NCI-H1930 (cell line): ENCODE results near the gene GPR155.
"Not testable (repeated sequence)": the region's sequence is repeated elsewhere in the genome, so short reads cannot be mapped to it uniquely, and the experiment has no call there.

ENCODE experiments used
- DNase-seq, 2 experiments: peaks; one replicate each; lab custom pipeline; 2025; lab: John Stamatoyannopoulos, UW

GPR155 gene

GRCh38 chr2:174438146-174438886 lies 48.5 kb downstream of the GPR155 start:
- DNase-seq = no peak

- DNase-seq = no peak
These were observed 50.5 kb downstream of the GPR155 start for GRCh38 chr2:174436351-174436750.

DNA sequence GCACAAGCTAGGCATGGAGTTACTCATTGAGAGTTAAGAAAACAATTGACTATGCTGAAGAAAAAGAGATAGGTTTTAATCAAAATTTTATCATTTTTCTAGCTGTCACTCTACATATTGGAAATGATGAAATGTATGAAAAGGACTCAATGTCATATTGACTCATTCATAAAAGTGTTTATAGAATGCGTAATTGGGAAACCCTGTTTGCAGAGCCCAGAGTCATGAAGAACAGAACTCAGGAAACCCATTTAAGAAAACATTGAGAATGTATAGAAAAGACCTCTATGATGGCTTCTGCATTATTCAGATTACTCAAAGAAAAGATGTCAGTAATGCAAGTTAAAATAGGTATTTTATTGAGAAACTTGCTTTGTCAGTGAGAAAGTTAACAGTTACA lies 54.9 kb downstream of the GPR155 start:
- DNase-seq = no peak

GRCh38 chr2:174430066-174430465 lies 56.8 kb downstream of the GPR155 start:
- DNase-seq = no peak

- no peak for DNase-seq
These were observed 58.6 kb downstream of the GPR155 start for GRCh38 chr2:174428214-174428613.

DNA sequence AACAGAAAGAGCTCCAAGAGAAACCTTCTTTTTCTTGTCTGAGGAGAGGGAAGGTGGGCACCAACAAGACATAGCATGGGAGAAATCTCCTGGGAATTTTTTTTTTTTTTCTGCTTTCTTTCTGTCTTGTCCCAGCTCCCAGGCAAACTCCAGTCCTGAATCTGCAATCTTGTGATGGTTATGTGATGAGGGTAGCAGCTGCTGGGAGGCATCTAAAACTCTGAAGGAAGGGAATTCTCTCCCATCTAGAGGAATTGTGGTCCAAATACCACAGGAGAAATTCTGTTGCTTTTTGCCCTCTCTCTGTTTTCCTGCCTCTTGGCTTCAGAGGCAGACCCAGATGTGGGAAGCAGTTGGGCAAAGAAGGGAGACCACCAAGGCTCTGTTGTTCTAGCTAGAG lies 74.6 kb downstream of the GPR155 start:
- DNase-seq = no peak

- not testable (repeated sequence) for DNase-seq
These were observed 76.8 kb downstream of the GPR155 start for GRCh38 chr2:174410039-174410438.

DNA sequence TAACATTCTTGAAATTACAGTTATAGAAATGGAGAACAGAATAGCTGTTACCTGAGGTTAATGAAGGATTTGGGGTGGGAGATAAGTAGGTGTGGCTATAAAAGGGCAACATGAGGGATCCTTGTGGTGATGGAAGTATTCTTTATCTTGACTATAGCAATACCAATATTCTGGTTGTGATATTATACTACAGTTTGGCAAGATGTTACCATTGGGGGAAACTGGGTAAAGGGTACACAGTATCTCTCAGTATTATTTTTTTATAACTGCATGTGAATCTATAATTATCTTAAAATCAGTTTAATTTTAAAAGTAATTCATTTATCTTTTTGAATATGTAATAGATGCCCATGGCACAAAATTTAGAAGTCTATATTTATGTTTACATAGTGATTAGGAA lies 83.2 kb downstream of the GPR155 start:
- DNase-seq = no peak

GRCh38 chr2:174400853-174401252 lies 86.0 kb downstream of the GPR155 start:
- no peak for DNase-seq

GRCh38 chr2:174399171-174399570 lies 87.7 kb downstream of the GPR155 start:
- DNase-seq = no peak

GRCh38 chr2:174397773-174398172 lies 89.1 kb downstream of the GPR155 start:
- no peak for DNase-seq

DNA sequence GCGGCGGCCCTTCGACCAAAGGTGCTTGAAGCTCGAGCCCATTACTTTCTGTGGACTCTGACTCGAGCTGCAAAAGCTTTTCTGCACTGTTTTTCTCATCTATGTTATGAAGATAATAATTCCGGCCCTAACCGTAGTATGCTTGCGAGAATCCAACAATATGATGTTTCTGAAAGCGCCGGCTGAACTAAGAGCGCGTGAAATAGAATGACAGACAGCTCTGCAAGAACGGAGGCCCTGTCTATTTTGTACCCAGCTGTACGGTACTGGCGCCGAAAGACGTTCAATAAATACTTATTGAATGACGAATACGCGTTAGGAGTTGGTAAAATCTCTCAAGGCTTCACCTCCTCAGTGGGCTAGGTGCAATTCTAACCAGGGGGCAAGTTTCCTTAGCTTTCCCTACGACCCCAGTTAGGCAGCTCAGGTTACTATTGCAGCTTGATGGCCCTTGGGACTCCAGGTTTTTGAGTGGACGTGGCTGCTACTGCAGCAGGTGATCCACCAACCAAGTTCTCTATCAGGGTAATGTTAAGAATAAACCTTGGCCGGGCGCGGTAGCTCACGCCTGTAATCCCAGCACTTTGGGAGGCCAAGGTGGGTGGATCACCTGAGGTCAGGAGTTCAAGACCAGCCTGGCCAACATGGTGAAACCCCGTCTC lies 90.7 kb downstream of the GPR155 start:
- DNase-seq = no peak

DNA sequence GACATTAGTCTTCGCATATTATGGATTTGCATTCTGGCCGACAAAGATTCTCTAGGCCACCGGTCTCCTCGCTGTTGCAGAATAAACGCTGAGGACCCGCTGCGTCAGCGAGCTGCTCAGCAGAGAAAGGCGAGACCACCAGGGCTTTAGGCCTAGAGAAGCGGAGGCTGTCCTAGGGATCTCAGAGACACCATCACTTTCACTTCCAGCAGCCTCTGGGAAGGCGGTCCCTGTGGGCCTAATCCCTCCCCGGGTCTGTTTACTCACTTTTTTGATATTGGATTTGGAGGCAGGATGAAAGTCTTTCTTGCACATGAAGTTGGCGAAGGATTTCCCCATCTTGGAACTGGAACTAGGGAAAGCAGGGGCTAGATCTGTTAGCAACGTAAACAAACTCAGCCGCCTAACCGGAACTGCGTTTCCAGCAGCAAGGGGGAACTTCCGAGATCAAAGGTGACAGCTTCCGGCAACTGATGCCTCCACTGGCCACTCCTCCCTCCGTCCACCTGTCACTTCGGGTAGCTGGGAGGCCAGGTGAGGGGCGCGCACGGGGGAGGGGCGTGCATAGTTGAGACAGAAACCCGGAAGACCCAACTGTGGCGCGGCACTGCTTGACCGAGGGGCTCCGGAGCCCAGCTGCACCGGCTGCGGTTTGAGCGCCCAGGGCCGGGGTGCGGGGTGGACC lies 91.4 kb downstream of the GPR155 start, which contains the start of gene SCRN3:
Gene SCRN3 (plus strand): TSS at position 447 of the 685 bp plus-strand sequence. CDS start 2,554 bp downstream, outside the sequence.
- peak; percentile 79 to 83 for DNase-seq

DNA sequence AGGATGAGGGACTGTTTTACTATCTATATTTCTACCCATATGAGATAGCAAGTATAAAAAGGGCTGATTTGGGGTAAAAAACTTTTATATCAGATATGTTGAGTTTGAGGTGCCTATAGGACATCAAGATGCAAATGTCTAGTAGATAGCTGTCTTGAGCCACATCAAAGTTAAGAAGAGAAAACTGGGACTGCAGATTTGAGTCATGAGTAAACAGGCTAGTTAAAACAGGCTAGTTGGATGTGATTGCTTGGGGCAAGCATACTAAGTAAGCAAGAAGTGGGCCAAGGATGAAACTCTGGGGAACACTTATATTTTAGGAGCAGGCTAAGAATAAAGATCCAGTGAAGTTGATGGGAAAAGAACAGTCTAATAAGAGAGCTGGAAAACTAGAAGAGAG lies 94.1 kb downstream of the GPR155 start:
- DNase-seq = no peak

GRCh38 chr2:174390303-174390702 lies 96.5 kb downstream of the GPR155 start:
- not testable (repeated sequence) for DNase-seq

- DNase-seq = no peak
These were observed 97.3 kb downstream of the GPR155 start for GRCh38 chr2:174389542-174389941.

GRCh38 chr2:174388706-174389105 lies 98.1 kb downstream of the GPR155 start:
- DNase-seq = not testable (repeated sequence)

DNA sequence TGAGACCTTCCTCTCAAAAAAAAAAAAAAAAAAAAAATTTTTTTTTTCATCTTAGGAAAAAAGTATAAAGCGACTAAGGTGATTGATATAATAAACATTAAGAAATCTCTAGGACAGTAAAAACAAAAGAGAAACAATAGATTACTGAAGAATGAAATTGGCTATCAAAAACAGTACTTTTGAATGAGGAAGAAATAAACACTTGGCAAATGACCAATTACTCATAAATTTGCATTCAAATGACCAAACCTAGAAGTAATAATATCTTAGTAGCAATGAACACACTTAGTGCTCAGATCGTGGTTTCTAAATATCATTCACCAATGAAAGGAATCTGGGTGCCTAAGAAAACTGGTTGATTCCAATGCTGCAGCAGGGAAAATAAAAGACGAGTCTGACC lies 101.6 kb downstream of the GPR155 start:
- DNase-seq = no peak

DNA sequence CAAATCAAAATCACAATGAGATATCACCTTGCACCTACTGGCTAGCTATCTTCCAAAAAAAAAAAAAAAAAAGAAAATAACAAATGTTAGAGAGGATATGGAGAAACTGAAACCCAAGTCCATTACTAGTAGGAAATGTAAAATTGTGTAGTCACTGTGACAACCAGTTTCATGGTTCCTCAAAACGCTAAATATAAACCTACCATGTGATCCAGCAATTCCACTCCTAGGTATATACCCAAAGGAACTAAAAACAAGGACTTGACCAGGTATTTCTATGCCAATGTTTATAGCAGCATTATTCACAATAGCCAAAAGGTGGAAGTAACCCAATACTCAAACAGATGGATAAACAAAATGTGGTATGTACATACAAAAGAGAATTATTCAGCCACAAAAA lies 103.0 kb downstream of the GPR155 start:
- no peak for DNase-seq
